ENCODE measurements around the gene ANAPC2. TPM values are rescaled to one million over a fixed set of nuclear protein-coding genes. Genes with fewer than 3 reads are reported as not detected.

Gene ANAPC2, protein sequence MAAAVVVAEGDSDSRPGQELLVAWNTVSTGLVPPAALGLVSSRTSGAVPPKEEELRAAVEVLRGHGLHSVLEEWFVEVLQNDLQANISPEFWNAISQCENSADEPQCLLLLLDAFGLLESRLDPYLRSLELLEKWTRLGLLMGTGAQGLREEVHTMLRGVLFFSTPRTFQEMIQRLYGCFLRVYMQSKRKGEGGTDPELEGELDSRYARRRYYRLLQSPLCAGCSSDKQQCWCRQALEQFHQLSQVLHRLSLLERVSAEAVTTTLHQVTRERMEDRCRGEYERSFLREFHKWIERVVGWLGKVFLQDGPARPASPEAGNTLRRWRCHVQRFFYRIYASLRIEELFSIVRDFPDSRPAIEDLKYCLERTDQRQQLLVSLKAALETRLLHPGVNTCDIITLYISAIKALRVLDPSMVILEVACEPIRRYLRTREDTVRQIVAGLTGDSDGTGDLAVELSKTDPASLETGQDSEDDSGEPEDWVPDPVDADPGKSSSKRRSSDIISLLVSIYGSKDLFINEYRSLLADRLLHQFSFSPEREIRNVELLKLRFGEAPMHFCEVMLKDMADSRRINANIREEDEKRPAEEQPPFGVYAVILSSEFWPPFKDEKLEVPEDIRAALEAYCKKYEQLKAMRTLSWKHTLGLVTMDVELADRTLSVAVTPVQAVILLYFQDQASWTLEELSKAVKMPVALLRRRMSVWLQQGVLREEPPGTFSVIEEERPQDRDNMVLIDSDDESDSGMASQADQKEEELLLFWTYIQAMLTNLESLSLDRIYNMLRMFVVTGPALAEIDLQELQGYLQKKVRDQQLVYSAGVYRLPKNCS
- total RNA-seq: 73.2 and 74.3 TPM in 2 replicates
- long read RNA-seq: 0 reads

DNA sequence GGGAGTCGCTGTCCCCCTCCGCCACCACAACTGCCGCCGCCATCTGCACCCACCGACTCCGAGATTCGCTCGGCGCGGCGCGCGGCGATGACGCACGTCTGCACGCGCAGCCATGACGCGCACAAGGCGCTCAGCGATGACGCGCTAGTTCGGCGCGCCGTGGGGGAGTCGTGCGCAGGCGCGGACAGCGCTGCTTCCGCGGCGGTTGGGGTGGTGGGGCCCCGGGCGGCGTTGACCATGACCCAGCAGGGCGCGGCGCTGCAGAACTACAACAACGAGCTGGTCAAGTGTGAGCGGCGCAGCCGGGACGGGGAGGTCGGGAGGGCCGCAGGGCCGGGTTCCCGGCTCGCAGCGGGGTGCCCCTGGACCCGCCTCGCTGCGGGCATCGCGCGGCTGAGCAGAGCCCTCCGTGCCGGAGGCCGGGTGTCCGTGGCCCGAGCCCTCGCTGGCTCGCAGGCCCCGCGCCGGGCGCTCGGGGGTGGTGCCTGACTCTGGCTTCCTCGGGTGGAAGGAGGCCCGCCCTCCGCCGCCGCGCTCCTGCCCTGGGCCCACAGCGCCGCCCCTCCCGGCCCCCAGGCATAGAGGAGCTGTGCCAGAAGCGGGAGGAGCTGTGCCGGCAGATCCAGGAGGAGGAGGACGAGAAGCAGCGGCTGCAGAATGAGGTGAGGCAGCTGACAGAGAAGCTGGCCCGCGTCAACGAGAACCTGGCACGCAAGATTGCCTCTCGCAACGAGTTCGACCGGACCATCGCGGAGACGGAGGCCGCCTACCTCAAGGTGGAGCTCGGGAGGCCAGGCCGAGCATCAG lies at the start of gene ANAPC2, which contains the start of gene SSNA1:
Gene ANAPC2, minus strand, starts transcription at position 71 of the 807 bp plus-strand sequence. Its CDS starts 28 bp downstream, at position 43.
Gene SSNA1, plus strand, starts transcription at position 187 of the 807 bp plus-strand sequence. Its CDS starts 51 bp downstream, at position 238.
- Mint-ChIP-seq H3K27me3 (no peaks in the 10 kb centered on the region), H3K27ac (peak within 1 kb of the TSS; percentile 98), H3K36me3 (ENCODE audit: insufficient read depth) (peaks cover under 1% of the 10 kb centered on the region), H3K4me3 (ENCODE audit: low read depth) (peak within 1 kb of the TSS; percentile 92), H3K9me3 (ENCODE audit: low read depth) (no peaks in the 10 kb centered on the region), H3K4me1 (ENCODE audit: low read depth) (peaks cover 15% of the 10 kb centered on the region)
- TF ChIP-seq, protein P1, sequence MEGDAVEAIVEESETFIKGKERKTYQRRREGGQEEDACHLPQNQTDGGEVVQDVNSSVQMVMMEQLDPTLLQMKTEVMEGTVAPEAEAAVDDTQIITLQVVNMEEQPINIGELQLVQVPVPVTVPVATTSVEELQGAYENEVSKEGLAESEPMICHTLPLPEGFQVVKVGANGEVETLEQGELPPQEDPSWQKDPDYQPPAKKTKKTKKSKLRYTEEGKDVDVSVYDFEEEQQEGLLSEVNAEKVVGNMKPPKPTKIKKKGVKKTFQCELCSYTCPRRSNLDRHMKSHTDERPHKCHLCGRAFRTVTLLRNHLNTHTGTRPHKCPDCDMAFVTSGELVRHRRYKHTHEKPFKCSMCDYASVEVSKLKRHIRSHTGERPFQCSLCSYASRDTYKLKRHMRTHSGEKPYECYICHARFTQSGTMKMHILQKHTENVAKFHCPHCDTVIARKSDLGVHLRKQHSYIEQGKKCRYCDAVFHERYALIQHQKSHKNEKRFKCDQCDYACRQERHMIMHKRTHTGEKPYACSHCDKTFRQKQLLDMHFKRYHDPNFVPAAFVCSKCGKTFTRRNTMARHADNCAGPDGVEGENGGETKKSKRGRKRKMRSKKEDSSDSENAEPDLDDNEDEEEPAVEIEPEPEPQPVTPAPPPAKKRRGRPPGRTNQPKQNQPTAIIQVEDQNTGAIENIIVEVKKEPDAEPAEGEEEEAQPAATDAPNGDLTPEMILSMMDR (IDR thresholded peaks at IDR 0.05; ENCODE audit: unreplicated experiment): peak; percentile 48
- peak; percentile 93 for DNase-seq (ENCODE audit: low spot score, unreplicated experiment)

DNA sequence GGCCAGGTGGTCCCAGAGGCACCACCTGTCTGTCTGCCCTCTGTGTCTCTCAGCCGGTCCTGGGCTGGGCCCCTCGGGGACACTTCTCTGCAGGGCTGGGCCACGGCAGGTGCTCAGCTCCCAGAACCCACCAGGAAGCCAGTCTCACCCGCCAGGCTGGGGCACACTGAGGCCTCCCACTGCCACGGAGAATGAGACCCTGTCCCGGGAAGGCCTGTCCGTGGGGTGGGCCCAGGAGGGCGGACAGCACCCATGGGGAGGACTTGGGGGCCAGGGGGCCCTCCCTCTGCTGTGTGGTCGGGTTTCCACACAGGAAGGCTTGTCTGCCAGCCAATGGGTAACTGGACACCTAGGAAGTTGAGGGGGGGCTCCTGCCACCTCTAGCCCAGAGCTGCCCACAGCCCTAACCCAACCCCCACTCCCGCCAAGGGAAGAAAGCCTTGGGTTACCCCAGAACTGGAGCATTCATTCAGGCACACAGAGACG lies 48.6 kb upstream of the ANAPC2 start:
- H3K27me3 Mint-ChIP-seq: no peaks in the 10 kb centered on the region

DNA sequence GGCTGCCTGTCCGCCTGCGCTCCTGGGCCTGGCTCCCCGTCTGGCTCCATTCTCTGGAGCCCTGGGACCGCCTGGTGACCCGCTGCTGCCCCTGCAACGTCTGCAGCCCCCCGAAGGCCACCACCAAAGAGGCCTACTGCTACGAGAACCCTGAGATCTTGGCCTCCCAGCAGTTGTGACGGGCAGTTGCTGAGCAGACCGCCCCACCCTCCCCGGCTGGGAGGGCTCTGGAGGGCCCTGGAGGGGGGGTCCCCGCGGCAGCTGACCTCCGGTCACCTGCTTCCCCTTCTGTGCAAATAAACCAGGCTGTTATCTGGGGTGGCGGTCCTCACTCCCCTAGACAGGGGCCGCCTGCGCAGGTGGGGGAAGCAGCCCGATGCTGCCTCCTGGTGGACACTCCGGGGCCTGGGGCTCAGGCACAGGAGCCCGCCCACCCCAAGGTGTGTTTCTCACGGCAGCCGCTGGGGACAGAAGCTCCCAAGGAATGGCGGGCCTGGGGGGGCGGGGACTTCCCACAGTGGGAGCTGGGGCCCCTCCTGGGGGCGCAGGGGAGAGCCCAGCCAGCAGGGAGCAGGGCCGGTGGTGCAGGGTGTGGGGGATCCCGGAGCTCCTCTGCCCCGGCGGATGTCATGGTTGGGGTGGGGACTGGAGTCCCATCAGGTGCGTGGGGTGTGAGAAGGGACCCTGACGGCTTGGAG lies 48.0 kb upstream of the ANAPC2 start:
- DNase-seq (ENCODE audit: low spot score, unreplicated experiment): peak; percentile 95
- Mint-ChIP-seq H3K4me1 (ENCODE audit: low read depth) (peaks cover 17% of the 10 kb centered on the region), H3K36me3 (ENCODE audit: insufficient read depth) (no peaks in the 10 kb centered on the region), H3K27ac (peak overlapping the region; percentile 79), H3K4me3 (ENCODE audit: low read depth) (peak overlapping the region; percentile 46), H3K9me3 (ENCODE audit: low read depth) (no peaks in the 10 kb centered on the region), H3K27me3 (no peaks in the 10 kb centered on the region)
- TF ChIP-seq, protein P1 (IDR thresholded peaks at IDR 0.05; ENCODE audit: unreplicated experiment): peak; percentile 99

More for the DNA sequence above, 48.6 kb upstream of the ANAPC2 start:
- Mint-ChIP-seq H3K36me3 (ENCODE audit: insufficient read depth) (no peaks in the 10 kb centered on the region), H3K4me3 (ENCODE audit: low read depth) (no peak overlapping the region), H3K9me3 (ENCODE audit: low read depth) (no peaks in the 10 kb centered on the region), H3K27ac (no peak overlapping the region), H3K4me1 (ENCODE audit: low read depth) (peaks cover 17% of the 10 kb centered on the region)
- DNase-seq (ENCODE audit: low spot score, unreplicated experiment): no peak
- TF ChIP-seq, protein P1 (IDR thresholded peaks at IDR 0.05; ENCODE audit: unreplicated experiment): no peak

DNA sequence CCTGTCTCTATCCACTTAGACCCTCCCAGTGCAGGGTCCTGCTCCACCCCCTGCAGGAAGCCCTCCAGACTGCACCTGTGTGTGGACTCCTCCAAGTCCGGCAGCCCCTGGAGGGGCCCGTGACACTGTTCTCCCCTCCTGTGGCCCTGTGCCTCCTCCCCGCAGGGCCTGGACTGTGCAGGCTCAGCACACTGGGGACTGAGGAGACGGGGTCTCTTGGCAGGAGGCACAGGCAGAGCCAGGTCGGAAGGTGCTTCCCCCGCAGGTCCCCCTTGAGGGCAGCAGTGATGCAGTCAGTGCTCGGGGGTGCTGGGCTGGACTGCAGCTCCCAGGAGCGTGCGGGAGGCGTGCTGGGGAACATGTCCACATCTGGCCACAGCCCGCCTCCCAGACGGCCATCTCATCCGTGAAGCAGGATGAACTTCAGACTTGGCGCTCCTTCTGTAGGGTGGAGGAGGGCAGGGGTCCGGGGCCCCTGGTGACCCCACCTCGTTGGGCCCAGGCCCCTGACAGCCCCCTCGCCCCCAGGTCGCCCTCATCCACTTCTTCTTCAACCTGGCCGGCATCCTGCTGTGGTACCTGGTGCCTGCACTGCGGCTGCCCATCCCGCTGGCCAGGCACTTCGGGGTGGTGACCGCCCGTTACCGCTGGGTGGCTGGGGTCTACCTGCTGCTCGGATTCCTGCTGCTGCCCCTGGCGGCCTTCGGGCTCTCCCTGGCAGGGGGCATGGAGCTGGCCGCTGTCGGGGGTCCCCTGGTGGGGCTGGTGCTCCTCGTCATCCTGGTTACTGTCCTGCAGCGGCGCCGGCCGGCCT lies 47.3 kb upstream of the ANAPC2 start:
- Mint-ChIP-seq H3K36me3 (ENCODE audit: insufficient read depth) (no peaks in the 10 kb centered on the region), H3K4me1 (ENCODE audit: low read depth) (peaks cover 17% of the 10 kb centered on the region), H3K27ac (no peak overlapping the region), H3K9me3 (ENCODE audit: low read depth) (no peaks in the 10 kb centered on the region), H3K4me3 (ENCODE audit: low read depth) (peak overlapping the region; percentile 46), H3K27me3 (no peaks in the 10 kb centered on the region)
- TF ChIP-seq, protein P1 (IDR thresholded peaks at IDR 0.05; ENCODE audit: unreplicated experiment): peak; percentile 22
- no peak for DNase-seq (ENCODE audit: low spot score, unreplicated experiment)
